Measurements from ENCODE around the gene CCK.
A peak's percentile ranks its signal among the peaks of the same experiment; 100 is the strongest.

CCK gene

DNA sequence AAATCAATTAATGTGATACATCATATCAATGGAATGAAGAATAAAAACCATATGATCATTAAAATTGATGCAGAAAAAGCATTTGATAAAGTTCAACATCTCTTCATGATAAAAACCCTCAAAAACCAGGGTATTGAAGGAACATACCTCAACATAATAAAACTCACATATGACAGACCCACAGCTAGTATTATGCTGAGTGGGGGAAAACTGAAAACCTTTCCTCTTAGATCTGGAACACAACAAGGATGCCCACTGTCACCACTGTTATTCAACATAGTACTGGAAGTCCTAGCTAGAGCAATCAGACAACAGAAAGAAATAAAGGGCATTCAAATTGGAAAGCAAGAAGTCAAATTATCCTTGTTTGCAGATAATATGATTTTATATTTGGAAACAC, 30.5 kb downstream of the CCK start:
- no peak overlapping the region for H3K27ac ChIP-seq (ENCODE audit: low read length)
- H3K9me3 ChIP-seq (replicated peaks; ENCODE audit: insufficient read depth, low read length), result no peaks in the 10 kb centered on the region
- no peaks in the 10 kb centered on the region for H3K79me2 ChIP-seq (ENCODE audit: low read length)
- no peak overlapping the region for H3K9ac ChIP-seq (ENCODE audit: low read length)
- no peak overlapping the region for H3K4me3 ChIP-seq (ENCODE audit: low read length)
- H3K27me3 ChIP-seq (replicated peaks; ENCODE audit: insufficient read depth, low read length), result no peaks in the 10 kb centered on the region
- H3F3A ChIP-seq (ENCODE audit: insufficient read depth, low read length), result no peaks in the 10 kb centered on the region
- TF ChIP-seq EZH2 (optimal IDR thresholded peaks at IDR 0.05; ENCODE audit: low read depth, low read length), result no peak
- no peak for TF ChIP-seq CTCF (IDR thresholded peaks at IDR 0.05; ENCODE audit: low read length)
- TF ChIP-seq EZH2phosphoT487 (IDR thresholded peaks at IDR 0.05; ENCODE audit: low read length), result no peak
- no peak for DNase-seq
- no peak overlapping the region for H2AFZ ChIP-seq (ENCODE audit: low read length)
- 0 out of 2 replicates have a peak, but pooled peaks cover 3% of the 10 kb centered on the region for H3K4me1 ChIP-seq (ENCODE audit: low read length)
- H3K4me2 ChIP-seq (ENCODE audit: low read depth, low read length), result no peak overlapping the region
- no peaks in the 10 kb centered on the region for H3K36me3 ChIP-seq (replicated peaks; ENCODE audit: insufficient read depth, low read length)
- no peaks in the 10 kb centered on the region for H4K20me1 ChIP-seq (ENCODE audit: insufficient read depth, low read length)
- H3K9me2 ChIP-seq (replicated peaks; ENCODE audit: insufficient read depth, low read length), result no peaks in the 10 kb centered on the region

- DNase-seq, result no peak
Observed at GRCh38 chr3:42230860-42231259, 35.1 kb downstream of the CCK start.

DNA sequence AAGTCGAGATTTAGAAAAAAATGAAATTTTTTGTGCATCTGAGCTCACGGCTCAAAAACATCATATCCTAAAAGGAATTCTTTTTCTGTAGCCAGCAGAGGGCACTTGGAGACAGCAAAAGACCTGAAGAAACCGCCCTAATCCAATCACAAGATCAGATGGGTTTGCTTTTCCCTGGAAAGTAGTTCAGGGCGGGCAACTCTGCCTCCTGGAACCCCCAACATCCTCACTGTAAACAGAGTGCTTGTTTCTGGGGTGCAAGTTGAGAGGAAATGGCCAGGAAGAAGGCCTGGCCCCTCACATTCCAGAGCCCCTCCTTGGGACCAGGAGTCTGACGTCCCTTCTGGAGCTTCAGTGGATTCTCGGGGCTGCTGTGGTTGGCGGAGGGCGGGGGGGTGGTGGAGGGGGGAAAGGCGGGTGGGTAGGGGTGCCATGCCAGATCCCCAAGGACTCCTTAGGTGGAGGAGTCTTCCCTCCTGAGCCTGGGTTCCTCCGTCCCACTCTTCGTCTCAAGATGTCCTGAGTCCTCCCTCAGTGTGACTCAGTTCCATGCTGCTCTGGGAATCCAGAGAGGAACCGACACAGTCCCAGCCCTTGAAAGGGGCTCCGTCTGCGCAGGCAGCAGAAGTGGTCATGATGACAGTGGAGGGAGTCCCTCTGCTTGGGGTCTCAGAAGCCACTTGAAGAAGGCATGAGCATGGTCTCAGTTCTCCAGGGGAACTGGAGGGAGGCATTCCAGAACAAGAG, 35.9 kb downstream of the CCK start:
- Histone ChIP-seq H3K9me3 (replicated peaks; ENCODE audit: insufficient read depth, low read length) (no peaks in the 10 kb centered on the region), H3K27ac (ENCODE audit: low read length) (no peak overlapping the region), H3K4me3 (ENCODE audit: low read length) (no peak overlapping the region), H3K9me2 (replicated peaks; ENCODE audit: insufficient read depth, low read length) (no peaks in the 10 kb centered on the region), H3K79me2 (ENCODE audit: low read length) (no peaks in the 10 kb centered on the region), H3K4me2 (ENCODE audit: low read depth, low read length) (no peak overlapping the region), H3K9ac (ENCODE audit: low read length) (no peak overlapping the region), H3F3A (ENCODE audit: insufficient read depth, low read length) (no peaks in the 10 kb centered on the region), H3K36me3 (replicated peaks; ENCODE audit: insufficient read depth, low read length) (no peaks in the 10 kb centered on the region), H4K20me1 (ENCODE audit: insufficient read depth, low read length) (no peaks in the 10 kb centered on the region), H3K27me3 (replicated peaks; ENCODE audit: insufficient read depth, low read length) (no peaks in the 10 kb centered on the region), H2AFZ (ENCODE audit: low read length) (no peak overlapping the region), H3K4me1 (ENCODE audit: low read length) (0 out of 2 replicates have a peak, but pooled peaks cover 3% of the 10 kb centered on the region)
- peak; percentile 35 for TF ChIP-seq CTCF (IDR thresholded peaks at IDR 0.05; ENCODE audit: low read length)
- no peak for TF ChIP-seq EZH2phosphoT487 (IDR thresholded peaks at IDR 0.05; ENCODE audit: low read length)
- DNase-seq, result no peak

More at GRCh38 chr3:42230860-42231259, 35.1 kb downstream of the CCK start:
- Histone ChIP-seq H4K20me1 (ENCODE audit: insufficient read depth, low read length) (no peaks in the 10 kb centered on the region), H3K9me3 (replicated peaks; ENCODE audit: insufficient read depth, low read length) (no peaks in the 10 kb centered on the region), H3K9me2 (replicated peaks; ENCODE audit: insufficient read depth, low read length) (no peaks in the 10 kb centered on the region), H3K36me3 (replicated peaks; ENCODE audit: insufficient read depth, low read length) (no peaks in the 10 kb centered on the region), H3K27me3 (replicated peaks; ENCODE audit: insufficient read depth, low read length) (no peaks in the 10 kb centered on the region), H3K27ac (ENCODE audit: low read length) (no peak overlapping the region), H3K4me3 (ENCODE audit: low read length) (no peak overlapping the region), H3K4me2 (ENCODE audit: low read depth, low read length) (no peak overlapping the region), H3F3A (ENCODE audit: insufficient read depth, low read length) (no peaks in the 10 kb centered on the region), H3K9ac (ENCODE audit: low read length) (no peak overlapping the region), H3K4me1 (ENCODE audit: low read length) (0 out of 2 replicates have a peak, but pooled peaks cover 3% of the 10 kb centered on the region), H3K79me2 (ENCODE audit: low read length) (no peaks in the 10 kb centered on the region), H2AFZ (ENCODE audit: low read length) (no peak overlapping the region)
- TF ChIP-seq EZH2phosphoT487 (IDR thresholded peaks at IDR 0.05; ENCODE audit: low read length) (no peak), CTCF (IDR thresholded peaks at IDR 0.05; ENCODE audit: low read length) (no peak), EZH2 (optimal IDR thresholded peaks at IDR 0.05; ENCODE audit: low read depth, low read length) (no peak)
